Mesendoderm (in vitro differentiated cells): Measurements from ENCODE around the gene MTCH1.

Experiments used
- DNase-seq: peaks from one replicate; pipeline ENCODE4 v3.0.0; 2013
- H2AK5ac ChIP-seq: 2 replicates; pipeline ENCODE4 v1.6.1; 2013; ENCODE audit warnings: low read length, inconsistent platforms
- H2BK120ac ChIP-seq: 2 replicates; pipeline ENCODE4 v1.6.1; 2013; ENCODE audit warnings: low read depth, mild to moderate bottlenecking, low read length, moderate library complexity, mixed read lengths
- H2BK15ac ChIP-seq: replicated peaks from 2 replicates; pipeline ENCODE4 v1.6.1; 2013; ENCODE audit warnings: low read depth, mild to moderate bottlenecking, moderate library complexity
- H2BK5ac ChIP-seq: 2 replicates; pipeline ENCODE4 v1.6.1; 2013; ENCODE audit warnings: low read length, inconsistent platforms
- H3K18ac ChIP-seq: 2 replicates; pipeline ENCODE4 v1.6.1; 2013; ENCODE audit warnings: mild to moderate bottlenecking, low read length, mixed read lengths
- H3K23ac ChIP-seq: one replicate; pipeline ENCODE4 v1.6.1; 2013; ENCODE audit warnings: low read length
- H3K27ac ChIP-seq: 2 replicates; pipeline ENCODE4 v1.5.1; 2013; ENCODE audit warnings: low read depth, mild to moderate bottlenecking, inconsistent platforms, low read length, moderate library complexity
- H3K27me3 ChIP-seq: 2 replicates; pipeline ENCODE4 v1.6.1; 2013; ENCODE audit warnings: low read length, control low read depth, mild to moderate bottlenecking, inconsistent platforms; ENCODE audit not compliant: insufficient read depth, poor library complexity
- H3K36me3 ChIP-seq: 2 replicates; pipeline ENCODE4 v1.6.1; 2013; ENCODE audit warnings: low read length, inconsistent platforms; ENCODE audit not compliant: control insufficient read depth, insufficient read depth
- H3K4ac ChIP-seq: one replicate; pipeline ENCODE4 v1.6.1; 2013; ENCODE audit warnings: low read depth, mild to moderate bottlenecking, low read length, moderate library complexity
- H3K4me1 ChIP-seq: 2 replicates; pipeline ENCODE4 v1.6.1; 2013; ENCODE audit warnings: low read depth, low read length, inconsistent platforms; ENCODE audit not compliant: control insufficient read depth
- H3K4me2 ChIP-seq: 2 replicates; pipeline ENCODE4 v1.6.1; 2013; ENCODE audit warnings: low read length
- H3K4me3 ChIP-seq: 2 replicates; pipeline ENCODE4 v1.5.1; 2013; ENCODE audit warnings: mild to moderate bottlenecking, low read length
- H3K56ac ChIP-seq: one replicate; pipeline ENCODE4 v1.6.1; 2013; ENCODE audit warnings: low read length
- H3K79me1 ChIP-seq: 2 replicates; pipeline ENCODE4 v1.6.1; 2013; ENCODE audit warnings: low read length, inconsistent platforms
- H3K79me2 ChIP-seq: 2 replicates; pipeline ENCODE4 v1.6.1; 2013; ENCODE audit warnings: mild to moderate bottlenecking, low read length; ENCODE audit not compliant: control insufficient read depth, insufficient read depth
- H3K9ac ChIP-seq: 2 replicates; pipeline ENCODE4 v1.6.1; 2013; ENCODE audit warnings: low read length, inconsistent platforms
- H4K5ac ChIP-seq: one replicate; pipeline ENCODE4 v1.6.1; 2013; ENCODE audit warnings: low read length
- H4K8ac ChIP-seq: one replicate; pipeline ENCODE4 v1.6.1; 2013; ENCODE audit warnings: low read depth, mild to moderate bottlenecking, control low read depth, low read length, moderate library complexity
- WGBS: extraction: QIAGEN DNeasy Blood & Tissue Kit; methylation state at CpG from one replicate; pipeline ENCODE4 v1.1.7; 2013; ENCODE audit warnings: low lambda C conversion rate, missing lambda C conversion rate; ENCODE audit not compliant: insufficient coverage; ENCODE audit errors: extremely low coverage; 5-methylcytosine and 5-hydroxymethylcytosine counted together

MTCH1 gene

GRCh38 chr6:36980129-36980528 is 5.9 kb downstream of the MTCH1 start:
- no peak overlapping the region for H2AK5ac ChIP-seq
- H4K5ac ChIP-seq, result no peak overlapping the region
- H3K9ac ChIP-seq, result no peak overlapping the region
- H3K36me3 ChIP-seq, result peaks cover 26% of the 10 kb centered on the region
- no peak overlapping the region for H2BK15ac ChIP-seq
- H3K79me1 ChIP-seq, result peaks cover 41% of the 10 kb centered on the region
- no peak overlapping the region for H2BK5ac ChIP-seq
- H3K18ac ChIP-seq, result no peak overlapping the region
- H2BK120ac ChIP-seq, result no peak overlapping the region
- no CpG with 5 or more reads among the region's 6 CpGs for WGBS
- H3K27me3 ChIP-seq, result no peaks in the 10 kb centered on the region
- H3K4me3 ChIP-seq, result no peak overlapping the region
- H3K4ac ChIP-seq, result no peak overlapping the region
- peaks cover 18% of the 10 kb centered on the region for H3K4me1 ChIP-seq
- no peak overlapping the region for H4K8ac ChIP-seq
- no peak overlapping the region for H3K23ac ChIP-seq
- H3K79me2 ChIP-seq, result peaks cover 62% of the 10 kb centered on the region
- H3K27ac ChIP-seq, result no peak overlapping the region
- DNase-seq, result no peak
- H3K4me2 ChIP-seq, result no peak overlapping the region
- no peak overlapping the region for H3K56ac ChIP-seq

GRCh38 chr6:36979347-36979742 is 6.7 kb downstream of the MTCH1 start:
- Histone ChIP-seq H3K27me3 (no peaks in the 10 kb centered on the region), H2BK15ac (no peak overlapping the region), H3K4me3 (no peak overlapping the region), H3K79me1 (peaks cover 41% of the 10 kb centered on the region), H3K27ac (no peak overlapping the region), H4K8ac (no peak overlapping the region), H3K23ac (no peak overlapping the region), H3K18ac (no peak overlapping the region), H3K4ac (no peak overlapping the region), H2BK120ac (no peak overlapping the region), H3K36me3 (peaks cover 29% of the 10 kb centered on the region), H3K56ac (no peak overlapping the region), H4K5ac (no peak overlapping the region), H3K4me1 (peaks cover 15% of the 10 kb centered on the region), H2BK5ac (no peak overlapping the region), H3K4me2 (no peak overlapping the region), H3K79me2 (peaks cover 54% of the 10 kb centered on the region), H3K9ac (no peak overlapping the region), H2AK5ac (no peak overlapping the region)
- no CpG with 5 or more reads among the region's 4 CpGs for whole genome bisulfite sequencing
- DNase-seq, result no peak

- Histone ChIP-seq H2AK5ac (no peak overlapping the region), H3K27ac (no peak overlapping the region), H2BK15ac (no peak overlapping the region), H2BK5ac (no peak overlapping the region), H4K5ac (no peak overlapping the region), H2BK120ac (no peak overlapping the region), H3K79me2 (peaks cover 47% of the 10 kb centered on the region), H3K18ac (no peak overlapping the region), H3K56ac (no peak overlapping the region), H3K4me1 (peaks cover 8% of the 10 kb centered on the region), H3K36me3 (peaks cover 30% of the 10 kb centered on the region), H3K4me2 (no peak overlapping the region), H4K8ac (no peak overlapping the region), H3K9ac (no peak overlapping the region), H3K79me1 (peaks cover 35% of the 10 kb centered on the region), H3K4ac (no peak overlapping the region), H3K4me3 (no peak overlapping the region), H3K27me3 (no peaks in the 10 kb centered on the region), H3K23ac (no peak overlapping the region)
- WGBS, result no CpG with 5 or more reads among the region's 11 CpGs
- no peak for DNase-seq
Observed at GRCh38 chr6:36978421-36979346, 7.3 kb downstream of the MTCH1 start.

- H4K8ac ChIP-seq, result no peak overlapping the region
- H3K79me1 ChIP-seq, result peaks cover 27% of the 10 kb centered on the region
- H3K9ac ChIP-seq, result no peak overlapping the region
- no CpG with 5 or more reads among the region's 16 CpGs for WGBS
- H3K4ac ChIP-seq, result no peak overlapping the region
- no peak overlapping the region for H3K18ac ChIP-seq
- no peak overlapping the region for H3K27ac ChIP-seq
- DNase-seq, result peak; percentile 67
- no peak overlapping the region for H3K23ac ChIP-seq
- H3K4me1 ChIP-seq, result no peaks in the 10 kb centered on the region
- peaks cover 36% of the 10 kb centered on the region for H3K79me2 ChIP-seq
- H2BK5ac ChIP-seq, result no peak overlapping the region
- no peak overlapping the region for H3K4me3 ChIP-seq
- H3K4me2 ChIP-seq, result no peak overlapping the region
- peaks cover 37% of the 10 kb centered on the region for H3K36me3 ChIP-seq
- H3K27me3 ChIP-seq, result no peaks in the 10 kb centered on the region
- H2BK15ac ChIP-seq, result no peak overlapping the region
- no peak overlapping the region for H2AK5ac ChIP-seq
- no peak overlapping the region for H3K56ac ChIP-seq
- H2BK120ac ChIP-seq, result no peak overlapping the region
- no peak overlapping the region for H4K5ac ChIP-seq
Observed at GRCh38 chr6:36977470-36977941, 8.5 kb downstream of the MTCH1 start.

- H3K4ac ChIP-seq, result no peak overlapping the region
- H3K27ac ChIP-seq, result no peak overlapping the region
- no peak for DNase-seq
- no peak overlapping the region for H2BK5ac ChIP-seq
- H3K56ac ChIP-seq, result no peak overlapping the region
- no peak overlapping the region for H4K5ac ChIP-seq
- H3K27me3 ChIP-seq, result no peaks in the 10 kb centered on the region
- no peak overlapping the region for H2BK15ac ChIP-seq
- H3K23ac ChIP-seq, result no peak overlapping the region
- no peak overlapping the region for H3K4me3 ChIP-seq
- no peak overlapping the region for H3K18ac ChIP-seq
- H3K79me1 ChIP-seq, result peaks cover 25% of the 10 kb centered on the region
- peaks cover 42% of the 10 kb centered on the region for H3K36me3 ChIP-seq
- no peaks in the 10 kb centered on the region for H3K4me1 ChIP-seq
- H2AK5ac ChIP-seq, result no peak overlapping the region
- peaks cover 32% of the 10 kb centered on the region for H3K79me2 ChIP-seq
- no peak overlapping the region for H4K8ac ChIP-seq
- H2BK120ac ChIP-seq, result no peak overlapping the region
- no peak overlapping the region for H3K9ac ChIP-seq
- WGBS, result no CpG with 5 or more reads among the region's 6 CpGs
- no peak overlapping the region for H3K4me2 ChIP-seq
Observed at GRCh38 chr6:36976931-36977330, 9.1 kb downstream of the MTCH1 start.
